Measurements from ENCODE around the gene TNS1. TPM values are rescaled to one million over a fixed set of nuclear protein-coding genes. Genes with fewer than 3 reads are reported as not detected.

The TNS1 gene
- total and polyA plus RNA-seq, 9 of the 15 experiments (the other 6 are each of a cell fraction or from before 2014, with no cell fraction given): 0.13 to 2.7 (median 0.77) TPM

DNA sequence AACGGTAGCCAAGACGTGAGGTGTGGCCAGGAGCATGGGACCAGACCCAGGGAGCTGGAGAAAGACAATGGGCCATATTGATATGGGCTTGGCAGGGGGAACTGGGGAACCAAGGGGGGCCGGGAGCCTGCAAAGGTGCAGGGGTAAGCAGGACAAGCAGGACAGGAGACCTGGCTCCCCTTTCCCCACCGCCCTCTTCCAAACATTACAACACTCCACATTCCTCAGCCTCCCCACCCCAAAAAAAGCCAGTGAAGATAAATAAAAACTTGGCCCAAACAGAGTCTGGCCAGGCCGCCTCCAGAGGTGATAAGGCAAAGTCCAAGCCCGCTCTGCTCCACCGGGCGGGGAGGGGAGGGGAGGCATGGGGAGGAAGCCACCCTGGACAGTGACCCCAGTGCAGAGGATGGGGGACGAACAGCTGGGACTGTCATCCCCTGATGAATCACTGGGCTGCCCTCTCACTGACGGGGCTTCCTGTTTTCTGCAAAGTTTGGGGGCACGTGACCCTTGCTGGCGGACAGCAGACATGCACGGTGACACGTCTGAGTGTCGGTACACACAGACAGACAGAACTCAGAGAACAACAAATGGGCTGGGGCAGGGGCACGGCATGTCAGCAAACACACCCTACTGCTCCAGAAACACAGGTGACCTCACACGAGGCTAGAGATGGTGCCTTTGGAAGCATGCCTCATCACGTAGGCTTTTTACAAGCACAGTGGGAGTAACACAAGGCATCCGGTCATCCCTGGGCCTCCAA lies 100.2 kb downstream of the TNS1 start (continued):
- TF ChIP-seq BACH1 (tag; IDR thresholded peaks at IDR 0.05): no peak
- TF ChIP-seq L3MBTL2 (IDR thresholded peaks at IDR 0.05): 0 out of 2 replicates have a peak, but pooled peaks have one; percentile 15
- 0 out of 2 replicates have a peak, but pooled peaks have one; percentile 20 for TF ChIP-seq MECOM (CRISPR knock-in tag; IDR thresholded peaks at IDR 0.05)
- TF ChIP-seq, protein P1, sequence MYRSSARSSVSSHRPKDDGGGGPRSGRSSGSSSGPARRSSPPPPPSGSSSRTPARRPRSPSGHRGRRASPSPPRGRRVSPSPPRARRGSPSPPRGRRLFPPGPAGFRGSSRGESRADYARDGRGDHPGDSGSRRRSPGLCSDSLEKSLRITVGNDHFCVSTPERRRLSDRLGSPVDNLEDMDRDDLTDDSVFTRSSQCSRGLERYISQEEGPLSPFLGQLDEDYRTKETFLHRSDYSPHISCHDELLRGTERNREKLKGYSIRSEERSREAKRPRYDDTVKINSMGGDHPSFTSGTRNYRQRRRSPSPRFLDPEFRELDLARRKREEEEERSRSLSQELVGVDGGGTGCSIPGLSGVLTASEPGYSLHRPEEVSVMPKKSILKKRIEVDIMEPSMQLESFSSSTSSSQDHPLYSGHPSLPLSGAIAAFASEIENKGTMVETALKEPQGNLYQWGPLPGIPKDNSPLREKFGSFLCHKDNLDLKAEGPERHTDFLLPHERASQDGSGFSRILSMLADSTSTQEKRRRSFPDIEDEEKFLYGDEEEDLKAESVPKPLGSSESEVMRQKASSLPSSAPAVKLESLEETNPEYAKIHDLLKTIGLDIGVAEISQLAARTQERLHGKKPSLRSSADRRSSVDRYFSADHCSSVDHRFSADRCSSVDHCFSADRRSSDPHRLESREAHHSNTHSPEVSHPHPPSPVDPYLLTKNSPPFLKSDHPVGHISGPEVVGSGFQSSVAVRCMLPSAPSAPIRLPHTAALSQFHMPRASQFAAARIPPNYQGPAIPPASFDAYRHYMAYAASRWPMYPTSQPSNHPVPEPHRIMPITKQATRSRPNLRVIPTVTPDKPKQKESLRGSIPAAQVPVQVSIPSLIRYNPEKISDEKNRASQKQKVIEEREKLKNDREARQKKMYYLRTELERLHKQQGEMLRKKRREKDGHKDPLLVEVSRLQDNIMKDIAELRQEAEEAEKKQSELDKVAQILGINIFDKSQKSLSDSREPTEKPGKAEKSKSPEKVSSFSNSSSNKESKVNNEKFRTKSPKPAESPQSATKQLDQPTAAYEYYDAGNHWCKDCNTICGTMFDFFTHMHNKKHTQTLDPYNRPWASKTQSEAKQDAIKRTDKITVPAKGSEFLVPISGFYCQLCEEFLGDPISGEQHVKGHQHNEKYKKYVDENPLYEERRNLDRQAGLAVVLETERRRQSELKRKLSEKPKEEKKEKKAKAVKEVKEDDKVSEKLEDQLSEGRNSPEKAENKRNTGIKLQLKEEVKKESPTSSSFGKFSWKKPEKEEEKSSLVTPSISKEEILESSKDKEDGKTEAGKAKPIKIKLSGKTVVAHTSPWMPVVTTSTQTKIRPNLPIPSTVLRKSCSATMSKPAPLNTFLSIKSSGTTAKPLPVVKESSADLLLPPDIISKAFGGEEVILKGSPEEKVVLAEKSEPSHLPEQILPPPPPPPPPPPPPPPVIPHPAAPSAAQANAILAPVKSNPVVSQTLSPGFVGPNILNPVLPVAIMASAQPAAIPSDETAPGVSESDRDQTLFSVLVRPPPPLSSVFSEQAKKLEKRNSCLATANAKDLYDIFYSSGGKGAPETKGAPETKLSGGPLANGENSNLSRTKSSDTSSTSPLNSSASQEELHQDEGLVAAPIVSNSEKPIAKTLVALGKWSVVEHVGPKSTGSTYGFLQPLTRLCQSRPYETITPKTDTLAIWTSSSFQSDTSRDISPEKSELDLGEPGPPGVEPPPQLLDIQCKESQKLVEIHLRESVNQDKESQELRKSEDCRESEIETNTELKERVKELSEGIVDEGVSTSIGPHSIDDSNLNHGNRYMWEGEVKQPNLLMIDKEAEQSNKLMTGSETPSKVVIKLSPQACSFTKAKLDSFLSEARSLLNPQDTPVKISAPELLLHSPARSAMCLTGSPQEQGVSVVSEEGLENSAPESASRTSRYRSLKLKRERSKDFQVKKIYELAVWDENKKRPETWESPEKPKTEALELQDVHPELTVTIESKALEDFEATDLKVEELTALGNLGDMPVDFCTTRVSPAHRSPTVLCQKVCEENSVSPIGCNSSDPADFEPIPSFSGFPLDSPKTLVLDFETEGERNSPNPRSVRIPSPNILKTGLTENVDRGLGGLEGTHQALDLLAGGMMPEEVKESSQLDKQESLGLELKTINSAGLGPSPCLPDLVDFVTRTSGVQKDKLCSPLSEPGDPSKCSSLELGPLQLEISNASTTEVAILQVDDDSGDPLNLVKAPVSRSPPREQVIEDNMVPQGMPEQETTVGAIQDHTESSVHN (IDR thresholded peaks at IDR 0.05; ENCODE audit: borderline replicate concordance in 1 of 2, low read depth in 1 of 2): 0 out of 4 replicates have a peak, but pooled peaks of 1 of the 2 experiments have one; percentile 34
- TF ChIP-seq, protein P2, sequence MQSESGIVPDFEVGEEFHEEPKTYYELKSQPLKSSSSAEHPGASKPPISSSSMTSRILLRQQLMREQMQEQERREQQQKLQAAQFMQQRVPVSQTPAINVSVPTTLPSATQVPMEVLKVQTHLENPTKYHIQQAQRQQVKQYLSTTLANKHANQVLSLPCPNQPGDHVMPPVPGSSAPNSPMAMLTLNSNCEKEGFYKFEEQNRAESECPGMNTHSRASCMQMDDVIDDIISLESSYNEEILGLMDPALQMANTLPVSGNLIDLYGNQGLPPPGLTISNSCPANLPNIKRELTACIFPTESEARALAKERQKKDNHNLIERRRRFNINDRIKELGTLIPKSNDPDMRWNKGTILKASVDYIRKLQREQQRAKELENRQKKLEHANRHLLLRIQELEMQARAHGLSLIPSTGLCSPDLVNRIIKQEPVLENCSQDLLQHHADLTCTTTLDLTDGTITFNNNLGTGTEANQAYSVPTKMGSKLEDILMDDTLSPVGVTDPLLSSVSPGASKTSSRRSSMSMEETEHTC (IDR thresholded peaks at IDR 0.05): peak; percentile 29; the same call in 1 of the 2 replicates
- TF ChIP-seq, protein P3, sequence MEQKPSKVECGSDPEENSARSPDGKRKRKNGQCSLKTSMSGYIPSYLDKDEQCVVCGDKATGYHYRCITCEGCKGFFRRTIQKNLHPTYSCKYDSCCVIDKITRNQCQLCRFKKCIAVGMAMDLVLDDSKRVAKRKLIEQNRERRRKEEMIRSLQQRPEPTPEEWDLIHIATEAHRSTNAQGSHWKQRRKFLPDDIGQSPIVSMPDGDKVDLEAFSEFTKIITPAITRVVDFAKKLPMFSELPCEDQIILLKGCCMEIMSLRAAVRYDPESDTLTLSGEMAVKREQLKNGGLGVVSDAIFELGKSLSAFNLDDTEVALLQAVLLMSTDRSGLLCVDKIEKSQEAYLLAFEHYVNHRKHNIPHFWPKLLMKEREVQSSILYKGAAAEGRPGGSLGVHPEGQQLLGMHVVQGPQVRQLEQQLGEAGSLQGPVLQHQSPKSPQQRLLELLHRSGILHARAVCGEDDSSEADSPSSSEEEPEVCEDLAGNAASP (IDR thresholded peaks at IDR 0.05): no peak
- TF ChIP-seq MAZ (CRISPR knock-in tag; conservative IDR thresholded peaks at IDR 0.05 in 1 of 2, IDR thresholded peaks at IDR 0.05 in 1 of 2): no peak; a peak in 1 of 4 replicates
- TF ChIP-seq, protein P4, sequence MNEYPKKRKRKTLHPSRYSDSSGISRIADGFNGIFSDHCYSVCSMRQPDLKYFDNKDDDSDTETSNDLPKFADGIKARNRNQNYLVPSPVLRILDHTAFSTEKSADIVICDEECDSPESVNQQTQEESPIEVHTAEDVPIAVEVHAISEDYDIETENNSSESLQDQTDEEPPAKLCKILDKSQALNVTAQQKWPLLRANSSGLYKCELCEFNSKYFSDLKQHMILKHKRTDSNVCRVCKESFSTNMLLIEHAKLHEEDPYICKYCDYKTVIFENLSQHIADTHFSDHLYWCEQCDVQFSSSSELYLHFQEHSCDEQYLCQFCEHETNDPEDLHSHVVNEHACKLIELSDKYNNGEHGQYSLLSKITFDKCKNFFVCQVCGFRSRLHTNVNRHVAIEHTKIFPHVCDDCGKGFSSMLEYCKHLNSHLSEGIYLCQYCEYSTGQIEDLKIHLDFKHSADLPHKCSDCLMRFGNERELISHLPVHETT (CRISPR knock-in tag; conservative IDR thresholded peaks at IDR 0.05 in 1 of 2, IDR thresholded peaks at IDR 0.05 in 1 of 2): 0 out of 4 replicates have a peak, but pooled peaks of 1 of the 2 experiments have one; percentile 49
- TF ChIP-seq, protein P5, sequence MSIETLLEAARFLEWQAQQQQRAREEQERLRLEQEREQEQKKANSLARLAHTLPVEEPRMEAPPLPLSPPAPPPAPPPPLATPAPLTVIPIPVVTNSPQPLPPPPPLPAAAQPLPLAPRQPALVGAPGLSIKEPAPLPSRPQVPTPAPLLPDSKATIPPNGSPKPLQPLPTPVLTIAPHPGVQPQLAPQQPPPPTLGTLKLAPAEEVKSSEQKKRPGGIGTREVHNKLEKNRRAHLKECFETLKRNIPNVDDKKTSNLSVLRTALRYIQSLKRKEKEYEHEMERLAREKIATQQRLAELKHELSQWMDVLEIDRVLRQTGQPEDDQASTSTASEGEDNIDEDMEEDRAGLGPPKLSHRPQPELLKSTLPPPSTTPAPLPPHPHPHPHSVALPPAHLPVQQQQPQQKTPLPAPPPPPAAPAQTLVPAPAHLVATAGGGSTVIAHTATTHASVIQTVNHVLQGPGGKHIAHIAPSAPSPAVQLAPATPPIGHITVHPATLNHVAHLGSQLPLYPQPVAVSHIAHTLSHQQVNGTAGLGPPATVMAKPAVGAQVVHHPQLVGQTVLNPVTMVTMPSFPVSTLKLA (conservative IDR thresholded peaks at IDR 0.05): peak; percentile 28 to 50; a peak in 3 of 4 replicates

All from K562 (cell line).